H1 (cell line): ENCODE data around the gene ROBO2. TPM values are rescaled to one million over a fixed set of nuclear protein-coding genes. Genes with fewer than 3 reads are reported as not detected.

ENCODE experiments used
- CTCF ChIA-PET: fragments of 300-600 bp; sonication (Branson Sonifier 250); formaldehyde crosslinking; loops from one replicate; lab custom pipeline; 2021; ENCODE audit not compliant: partially characterized antibody; lab: Charles Lee
- POLR2A ChIA-PET: fragments of 300-600 bp; sonication (Branson Sonifier 250); formaldehyde crosslinking; loops from one replicate; lab custom pipeline; 2021; ENCODE audit warnings: inconsistent platforms; ENCODE audit not compliant: partially characterized antibody; lab: Charles Lee
- DNase-seq, 2 experiments: peaks; one replicate each; pipeline versions ENCODE4 v3.0.0 to v3.0.0-alpha.2; 2010 to 2022; ENCODE audit warnings: low spot score in 2 of 2, low read depth in 1 of 2, mixed read lengths in 1 of 2
- FAIRE-seq: peaks from 2 replicates; lab custom pipeline; 2011; peaks lifted over from hg19 to GRCh38; lab: Jason Lieb, UNC
- H2AFZ ChIP-seq: 2 replicates; pipeline ENCODE4 v1.8.1; 2012; ENCODE audit warnings: low read length, inconsistent platforms
- H2AK5ac ChIP-seq: 2 replicates; pipeline ENCODE4 v1.6.1; 2013; ENCODE audit warnings: low read depth, low read length
- H2BK120ac ChIP-seq: replicated peaks from 2 replicates; pipeline ENCODE3; 2013; ENCODE audit warnings: low read depth, low read length, inconsistent platforms
- H2BK12ac ChIP-seq: 2 replicates; pipeline ENCODE4 v1.6.1; 2013; ENCODE audit warnings: low read depth, low read length
- H2BK15ac ChIP-seq: 2 replicates; pipeline ENCODE4 v1.6.1; 2013; ENCODE audit warnings: low read length
- H2BK20ac ChIP-seq: 2 replicates; pipeline ENCODE4 v1.6.1; 2013; ENCODE audit warnings: low read length
- H2BK5ac ChIP-seq: 2 replicates; pipeline ENCODE4 v1.6.1; 2013; ENCODE audit warnings: low read depth, low read length
- H3K14ac ChIP-seq: 2 replicates; pipeline ENCODE4 v1.6.1; 2013; ENCODE audit warnings: inconsistent platforms; ENCODE audit not compliant: insufficient read length
- H3K18ac ChIP-seq: 2 replicates; pipeline ENCODE4 v1.6.1; 2013; ENCODE audit warnings: low read length; ENCODE audit errors: extremely low read depth
- H3K23ac ChIP-seq: 2 replicates; pipeline ENCODE4 v1.6.1; 2013; ENCODE audit warnings: inconsistent platforms; ENCODE audit not compliant: insufficient read length
- H3K23me2 ChIP-seq: 2 replicates; pipeline ENCODE4 v1.6.1; 2013; ENCODE audit warnings: low read depth, low read length
- H3K27ac ChIP-seq: 2 replicates; pipeline ENCODE4 v1.6.1; 2011; ENCODE audit warnings: low read depth, low read length, inconsistent platforms
- H3K27me3 ChIP-seq, 4 experiments: replicated peaks in 1 of 4; 1 replicate in 1 of 4; 2 replicates in 3 of 4; pipeline versions ENCODE4 v1.6.1 to v1.8.1; 2011 to 2013; ENCODE audit warnings: low read length in 3 of 4, mild to moderate bottlenecking in 3 of 4, inconsistent platforms in 2 of 4, mixed read lengths in 2 of 4, moderate library complexity in 1 of 4; ENCODE audit not compliant: control insufficient read depth in 3 of 4, insufficient read depth in 3 of 4; ENCODE audit errors: extremely low read depth in 1 of 4
- H3K36me3 ChIP-seq, 4 experiments: 2 replicates each; pipeline versions ENCODE4 v1.6.1 to v1.8.1; 2011 to 2013; ENCODE audit warnings: mild to moderate bottlenecking in 4 of 4, low read length in 3 of 4, moderate library complexity in 2 of 4, control low read depth in 1 of 4, inconsistent platforms in 1 of 4; ENCODE audit not compliant: insufficient read depth in 4 of 4, control insufficient read depth in 2 of 4
- H3K4ac ChIP-seq: replicated peaks from 2 replicates; pipeline ENCODE3; 2013; ENCODE audit warnings: low read length, low read depth, mixed read lengths, inconsistent platforms; ENCODE audit not compliant: insufficient read length
- H3K4me1 ChIP-seq, 4 experiments: replicated peaks in 1 of 4; 1 replicate in 1 of 4; 2 replicates in 3 of 4; pipeline versions ENCODE4 v1.6.1 to v1.8.1; 2011 to 2013; ENCODE audit warnings: low read length in 3 of 4, inconsistent platforms in 2 of 4, mixed read lengths in 1 of 4; ENCODE audit not compliant: insufficient read depth in 4 of 4, control insufficient read depth in 3 of 4
- H3K4me2 ChIP-seq, 2 experiments: 2 replicates each; pipeline versions ENCODE4 v1.6.1 to v1.8.1; 2011 to 2013; ENCODE audit warnings: low read depth in 2 of 2, low read length in 2 of 2, control low read depth in 1 of 2, inconsistent platforms in 1 of 2, mild to moderate bottlenecking in 1 of 2; ENCODE audit not compliant: insufficient read depth in 1 of 2
- H3K4me3 ChIP-seq, 4 experiments: fragments of 200-600, 300-600 bp in 1 of 4; sonication (generic), shearing (Covaris generic), sonication (Bioruptor Twin) in 1 of 4; 2 replicates each; pipeline versions ENCODE4 v1.5.1 to v1.8.1; 2011 to 2016; ENCODE audit warnings: low read length in 4 of 4, low read depth in 3 of 4, control low read depth in 2 of 4, inconsistent platforms in 2 of 4, mild to moderate bottlenecking in 2 of 4, mixed read lengths in 1 of 4, moderate library complexity in 1 of 4; ENCODE audit not compliant: insufficient read depth in 2 of 4; ENCODE audit errors: extremely low read depth in 1 of 4
- H3K56ac ChIP-seq: replicated peaks from 2 replicates; pipeline ENCODE3; 2013; ENCODE audit warnings: low read depth, mild to moderate bottlenecking, mixed read lengths, low read length, inconsistent platforms; ENCODE audit not compliant: insufficient read length
- H3K79me1 ChIP-seq: 2 replicates; pipeline ENCODE4 v1.6.1; 2013; ENCODE audit warnings: low read depth, low read length, control low read depth
- H3K79me2 ChIP-seq, 2 experiments: 2 replicates each; pipeline versions ENCODE4 v1.6.1 to v1.8.1; 2012 to 2013; ENCODE audit warnings: low read length in 2 of 2, mild to moderate bottlenecking in 2 of 2, inconsistent platforms in 1 of 2; ENCODE audit not compliant: insufficient read depth in 2 of 2, control insufficient read depth in 1 of 2
- H3K9ac ChIP-seq, 4 experiments: replicated peaks in 1 of 4; 1 replicate in 1 of 4; 2 replicates in 3 of 4; pipeline versions ENCODE4 v1.6.1 to v1.8.1; 2011 to 2013; ENCODE audit warnings: low read depth in 3 of 4, low read length in 3 of 4, control low read depth in 2 of 4, mild to moderate bottlenecking in 2 of 4, moderate library complexity in 2 of 4, inconsistent platforms in 1 of 4; ENCODE audit errors: extremely low read depth in 1 of 4
- H3K9me3 ChIP-seq, 2 experiments: 2 replicates each; pipeline versions ENCODE4 v1.6.1 to v1.8.1; 2012 to 2013; ENCODE audit warnings: mild to moderate bottlenecking in 2 of 2, moderate library complexity in 2 of 2, control low read depth in 1 of 2, inconsistent platforms in 1 of 2, low read depth in 1 of 2, low read length in 1 of 2, mixed read lengths in 1 of 2; ENCODE audit not compliant: insufficient read depth in 2 of 2
- H4K20me1 ChIP-seq, 2 experiments: replicated peaks in 1 of 2; 2 replicates each; pipeline versions ENCODE3 to v1.8.1; 2011 to 2013; ENCODE audit warnings: inconsistent platforms in 2 of 2, low read length in 2 of 2, mild to moderate bottlenecking in 1 of 2; ENCODE audit not compliant: insufficient read depth in 2 of 2, control insufficient read depth in 1 of 2
- H4K5ac ChIP-seq: 2 replicates; pipeline ENCODE4 v1.6.1; 2013; ENCODE audit warnings: low read length, low read depth, mixed read lengths, inconsistent platforms; ENCODE audit not compliant: insufficient read length
- H4K8ac ChIP-seq: 2 replicates; pipeline ENCODE4 v1.8.0; 2013; ENCODE audit warnings: mild to moderate bottlenecking, moderate library complexity, low read length, inconsistent platforms; ENCODE audit not compliant: insufficient read depth; ENCODE audit errors: extremely low read depth
- H4K91ac ChIP-seq: replicated peaks from 2 replicates; pipeline ENCODE3; 2013; ENCODE audit warnings: low read length, mixed read lengths, inconsistent platforms; ENCODE audit not compliant: insufficient read length
- ASH2L ChIP-seq: fragments of 200-600, 300-600 bp; sonication (generic); IDR thresholded peaks from one replicate; pipeline ENCODE4 v1.7.1; 2017; ENCODE audit warnings: low read length
- CEBPB ChIP-seq: IDR thresholded peaks from 2 replicates; pipeline ENCODE4 v1.6.1; 2012; ENCODE audit warnings: low read depth, low read length
- CTBP2 ChIP-seq: IDR thresholded peaks from 2 replicates; pipeline ENCODE4 v1.7.0; 2011; ENCODE audit warnings: borderline replicate concordance, mild to moderate bottlenecking, moderate library complexity, mixed read lengths, low read length; ENCODE audit not compliant: insufficient read depth, insufficient read length
- E2F6 ChIP-seq: IDR thresholded peaks from 2 replicates; pipeline ENCODE4 v1.6.1; 2012; ENCODE audit warnings: inconsistent platforms
- EGR1 ChIP-seq: IDR thresholded peaks from 2 replicates; pipeline ENCODE4 v1.6.1; 2011; ENCODE audit warnings: low read depth, low read length, borderline replicate concordance
- HDAC6 ChIP-seq: IDR thresholded peaks from one replicate; pipeline ENCODE4 v1.7.1; 2012; ENCODE audit warnings: low read depth, mild to moderate bottlenecking, inconsistent platforms, low read length, moderate library complexity
- POU5F1 ChIP-seq: IDR thresholded peaks from 2 replicates; pipeline ENCODE4 v1.6.1; 2011; ENCODE audit warnings: low read depth, mild to moderate bottlenecking, low read length, moderate library complexity
- SAP30 ChIP-seq: fragments of 300-600 bp; sonication (generic); IDR thresholded peaks from 2 replicates; pipeline ENCODE4 v1.7.1; 2012; ENCODE audit warnings: low read length, moderate library complexity, mild to moderate bottlenecking, inconsistent platforms; ENCODE audit not compliant: insufficient read depth, insufficient replicate concordance
- SP2 ChIP-seq: IDR thresholded peaks from 2 replicates; pipeline ENCODE4 v1.6.1; 2012; ENCODE audit warnings: mild to moderate bottlenecking, low read length, inconsistent platforms
- SUZ12 ChIP-seq: fragments of 200-600 bp; sonication (generic); IDR thresholded peaks from 2 replicates; pipeline ENCODE4 v1.6.1; 2012; ENCODE audit warnings: mild to moderate bottlenecking, inconsistent platforms, low read length, moderate library complexity, mixed read lengths
- USF2 ChIP-seq: IDR thresholded peaks from 2 replicates; pipeline ENCODE4 v1.6.1; 2011; ENCODE audit warnings: low read length, improper control_type of control experiment
- WGBS, 2 experiments: shearing (Covaris generic) in 1 of 2; methylation state at CpG; one replicate each; pipeline versions ENCODE4 v1.1.6 to v1.1.7; 2013 to 2015; ENCODE audit warnings: low lambda C conversion rate in 2 of 2, mixed read lengths in 2 of 2, inconsistent platforms in 1 of 2, low coverage in 1 of 2, missing lambda C conversion rate in 1 of 2; ENCODE audit not compliant: insufficient replicate concordance in 2 of 2, insufficient coverage in 1 of 2, insufficient read length in 1 of 2; ENCODE audit errors: extremely low coverage in 1 of 2, missing lambda C conversion rate in 1 of 2; 5-methylcytosine and 5-hydroxymethylcytosine counted together
- polyA plus RNA-seq, 7 experiments: library from polyadenylated mRNA; depleted of rRNA in 3 of 7; stranded (reverse) in 5 of 7; unstranded in 2 of 7; fragments of >200 nt in 5 of 7; fragments of 200-250 nt in 2 of 7; gene quantifications; 1 replicate in 5 of 7; 2 replicates in 1 of 7; 4 replicates in 1 of 7; pipeline versions ENCODE4 v1.2.1 to v1.2.3, GENCODE V29; 2011 to 2013; ENCODE audit warnings: missing spikeins in 2 of 7, mixed read lengths in 2 of 7
- total RNA-seq: library from RNA; stranded (reverse); fragmentation: NEBNext Ultra II Directional; extraction: Animal tissue kit (Norgen Biotek cat#: 25700); gene quantifications from 2 replicates; pipeline ENCODE4 v1.2.1, GENCODE V29; 2021

Gene ROBO2
- total and polyA plus RNA-seq, 2 of the 8 experiments (the other 6 are each of a cell fraction or from before 2014, with no cell fraction given), result 1.5 to 2.9 TPM

GRCh38 chr3:77546246-77546645, 506.3 kb downstream of the ROBO2 start:
- peaks cover 0 to 2% of the 10 kb centered on the region in 2 experiments for H4K20me1 ChIP-seq
- peaks cover 2% of the 10 kb centered on the region; the same call in 1 of the 2 replicates for H3K23me2 ChIP-seq
- H2AK5ac ChIP-seq, result no peak overlapping the region
- DNase-seq (no peak), FAIRE-seq (no peak)
- H3K27me3 ChIP-seq, result no peaks in the 10 kb centered on the region
- no peak overlapping the region for H3K4ac ChIP-seq
- POLR2A ChIA-PET, result no interaction called here
- no peak overlapping the region for H4K5ac ChIP-seq
- no peaks in the 10 kb centered on the region for H3K36me3 ChIP-seq
- H3K18ac ChIP-seq, result no peak overlapping the region
- no peak overlapping the region for H4K8ac ChIP-seq
- no peaks in the 10 kb centered on the region for H3K79me2 ChIP-seq
- H3K23ac ChIP-seq, result no peak overlapping the region
- no peak overlapping the region for H2BK15ac ChIP-seq
- no peak overlapping the region for H2BK20ac ChIP-seq
- H3K4me2 ChIP-seq, result no peak overlapping the region
- H3K79me1 ChIP-seq, result no peaks in the 10 kb centered on the region
- H3K9ac ChIP-seq, result no peak overlapping the region
- no peak overlapping the region for H3K27ac ChIP-seq
- no peak overlapping the region for H3K56ac ChIP-seq
- no peak overlapping the region for H2BK5ac ChIP-seq
- H3K4me1 ChIP-seq, result peaks cover 0 to under 1% (median 0%) of the 10 kb centered on the region in 4 experiments; a peak in 2 of 7 replicates
- no peak overlapping the region for H4K91ac ChIP-seq
- H3K4me3 ChIP-seq, result no peak overlapping the region
- no peaks in the 10 kb centered on the region for H3K9me3 ChIP-seq
- no peak overlapping the region for H3K14ac ChIP-seq
- CTCF ChIA-PET, result no interaction called here
- 96% methylated on average over 3 of the region's 3 CpGs; no CpG with 5 or more reads in 1 of the 2 experiments for WGBS, 2 experiments
- H2AFZ ChIP-seq, result no peak overlapping the region
- no peak overlapping the region for H2BK120ac ChIP-seq
- no peak overlapping the region for H2BK12ac ChIP-seq
- TF ChIP-seq EGR1 (no peak), POU5F1 (no peak), SP2 (no peak), E2F6 (no peak), SUZ12 (no peak), ASH2L (no peak), USF2 (no peak), CTBP2 (no peak), CEBPB (no peak), HDAC6 (no peak), SAP30 (no peak)
